Ovary (tissue), 3 donors: ENCODE measurements around the gene KCNK1.

Experiments used
- CTCF ChIP-seq, 3 donors: fragments of 450-650 bp in 2 of 3; fragments of 200-600 bp in 1 of 3; IDR thresholded peaks; one replicate each; pipeline versions ENCODE4 v1.5.1 to v1.8.0; 2016 to 2022; ENCODE audit warnings: antibody characterized with exemption in 3 of 3, mild to moderate bottlenecking in 1 of 3
- EP300 ChIP-seq: sonication (generic); formaldehyde crosslinking; IDR thresholded peaks from one replicate; pipeline ENCODE4 v1.6.1; 2017; ENCODE audit warnings: antibody characterized with exemption
- POLR2A ChIP-seq: fragments of 450-650 bp; IDR thresholded peaks from one replicate; pipeline ENCODE4 v1.6.1; 2017; ENCODE audit warnings: antibody characterized with exemption, mild to moderate bottlenecking, moderate library complexity
- donor health status: DM: no; HTN: no; CAD: no.

- TF ChIP-seq POLR2A (no peak), EP300 (no peak), CTCF (IDR thresholded peaks at IDR 0.05) (no peak)
Observed at GRCh38 chr1:233624289-233624688, 10.4 kb downstream of the KCNK1 start.
